Stimulated activated CD8-positive, alpha-beta memory T cell treated with anti-CD3 and anti-CD28 coated beads, Interleukin-12 subunit alpha, Interleukin-12 subunit beta, amount 100 ng/mL, for 24 hours (primary cell): ENCODE data around the gene C2orf72.
"Not testable (repeated sequence)": the region's sequence is repeated elsewhere in the genome, so short reads cannot be mapped to it uniquely, and the experiment has no call there.

Source experiments
- DNase-seq: peaks from one replicate; pipeline ENCODE4 v3.0.0-alpha.2; 2020; ENCODE audit errors: extremely low read depth

The C2orf72 gene

GRCh38 chr2:231037202-231037730 lies at the start of gene C2orf72:
Gene C2orf72 (plus strand): TSS chr2:231037523. CDS start chr2:231037566, 43 bp downstream.
- DNase-seq = no peak

DNA sequence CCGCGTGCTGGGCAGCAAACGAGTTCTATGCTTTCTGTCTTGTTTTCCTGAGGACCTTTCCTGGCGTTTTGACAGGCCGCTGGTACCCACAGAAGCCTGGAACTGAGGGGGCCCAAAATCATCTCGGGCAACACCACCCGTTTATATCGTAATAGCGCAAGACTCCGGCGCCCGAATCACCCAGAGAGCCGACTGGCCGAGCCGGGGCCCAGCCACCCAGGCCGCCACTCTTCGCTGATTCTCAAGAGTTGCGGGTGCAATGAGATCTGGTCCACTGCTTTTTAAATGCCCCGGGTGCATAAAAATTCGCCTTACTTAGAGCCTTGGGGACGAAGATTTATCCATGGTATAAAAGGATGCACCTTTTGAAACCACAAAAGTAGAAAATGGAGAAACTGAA lies 47.6 kb upstream of the C2orf72 start:
- DNase-seq = no peak

DNA sequence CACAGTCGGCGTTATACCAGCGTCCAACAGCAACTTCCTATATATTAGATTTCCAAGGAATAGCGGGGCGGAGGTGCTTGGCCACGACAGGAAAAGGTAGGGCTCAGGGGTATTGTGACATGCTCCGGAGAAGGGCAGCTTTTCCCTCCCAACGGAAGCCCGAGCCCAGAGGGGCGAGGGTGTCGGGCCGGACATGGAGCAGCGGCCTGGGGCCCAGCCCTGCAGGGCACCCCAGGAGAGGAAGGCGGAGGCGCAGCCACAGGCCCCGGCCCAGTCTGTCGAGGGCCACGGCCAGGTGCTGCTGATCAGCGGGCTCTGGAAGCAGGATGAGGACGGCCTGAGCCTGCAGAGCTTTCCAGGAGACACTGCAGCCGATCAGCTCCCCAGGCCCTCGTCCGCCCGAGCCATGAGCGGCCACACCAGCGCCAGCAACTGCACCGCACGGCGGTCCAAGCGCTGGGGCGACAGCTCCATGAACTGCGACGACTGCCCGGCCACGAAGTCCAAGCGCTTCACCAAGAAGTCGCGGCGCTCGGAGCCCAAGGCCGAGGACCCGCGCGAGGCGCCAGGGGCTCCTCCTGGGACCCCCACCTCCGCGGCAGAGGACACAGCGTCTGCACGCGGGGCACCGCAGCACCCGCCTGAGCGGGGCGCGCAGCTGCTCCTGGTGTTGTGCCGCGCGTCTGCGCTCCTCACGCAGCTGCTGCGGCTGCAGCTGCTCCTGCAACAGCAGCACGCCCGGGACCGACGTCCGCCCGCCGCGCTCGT lies 47.0 kb upstream of the C2orf72 start:
- DNase-seq = no peak

- DNase-seq = no peak
Measured at GRCh38 chr2:230990899-230991150, 46.5 kb upstream of the C2orf72 start.

- DNase-seq = no peak
Measured at GRCh38 chr2:230991598-230991997, 45.7 kb upstream of the C2orf72 start.

GRCh38 chr2:230995821-230996220 lies 41.5 kb upstream of the C2orf72 start, which contains the start of gene SPATA3:
Gene SPATA3 (plus strand): TSS chr2:230996121. CDS start chr2:230996234, 113 bp downstream.
- no peak for DNase-seq

DNA sequence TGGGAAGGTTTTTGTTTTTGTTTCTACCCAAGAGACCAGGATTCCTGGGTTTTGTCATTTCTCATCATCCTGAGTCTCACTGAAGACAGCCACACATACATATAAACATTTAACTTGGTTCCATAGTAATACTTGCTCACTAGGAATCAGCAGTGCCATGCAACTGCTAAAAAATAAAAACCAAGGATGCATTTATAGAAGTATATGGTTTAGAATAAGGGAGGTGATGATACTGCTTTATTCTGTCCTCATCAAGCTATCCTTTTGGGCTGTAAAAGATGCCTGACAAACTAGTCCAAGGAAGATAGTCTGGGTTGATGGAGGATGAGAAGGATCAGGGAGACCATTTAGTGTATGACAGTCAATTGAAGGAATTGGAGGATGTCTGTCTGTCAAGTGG lies 40.7 kb upstream of the C2orf72 start:
- no peak for DNase-seq

DNA sequence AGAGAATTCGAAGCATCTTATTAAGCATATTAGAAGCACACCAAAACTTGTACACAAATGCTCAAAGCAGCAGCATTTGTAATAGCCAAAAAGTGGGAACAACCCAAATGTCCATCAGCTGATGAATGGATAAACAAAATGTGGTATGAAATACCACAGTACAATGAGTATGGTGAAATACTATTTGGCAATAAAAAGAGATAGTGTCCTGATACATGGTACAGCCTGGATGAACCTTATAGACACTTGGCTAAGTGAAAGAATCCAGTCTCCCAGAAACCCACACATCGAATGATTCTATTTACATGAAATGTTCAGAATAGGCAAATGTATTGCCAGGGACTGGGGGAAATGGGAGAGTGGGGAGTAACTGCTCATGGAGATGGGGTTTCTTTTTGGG lies 38.4 kb upstream of the C2orf72 start:
- DNase-seq = no peak

GRCh38 chr2:230999477-230999876 lies 37.8 kb upstream of the C2orf72 start:
- DNase-seq = no peak

- no peak for DNase-seq
Measured at GRCh38 chr2:231000211-231000904, 37.0 kb upstream of the C2orf72 start.

GRCh38 chr2:231001036-231001435 lies 36.3 kb upstream of the C2orf72 start:
- no peak for DNase-seq

DNA sequence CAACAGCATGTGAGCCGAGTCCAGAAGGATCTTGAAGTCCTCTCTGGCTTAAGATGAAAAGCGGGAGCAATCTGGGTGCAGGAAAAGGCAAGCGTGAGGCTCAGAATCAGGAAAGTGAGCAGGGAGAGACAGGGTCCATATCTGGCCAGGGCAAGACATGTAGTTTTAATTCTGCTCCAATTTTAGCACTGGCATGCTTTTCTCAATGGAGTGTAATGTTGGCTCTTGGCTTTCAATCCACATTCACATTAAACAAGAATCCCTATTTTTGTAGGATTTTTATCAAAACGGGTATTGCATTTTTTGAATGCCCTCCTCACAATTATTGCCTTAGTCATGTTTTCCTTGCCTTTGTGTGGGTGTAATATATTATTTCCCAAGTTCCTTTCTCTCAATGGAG lies 35.4 kb upstream of the C2orf72 start:
- DNase-seq = no peak

GRCh38 chr2:231002641-231003040 lies 34.7 kb upstream of the C2orf72 start:
- no peak for DNase-seq

GRCh38 chr2:231003186-231003585 lies 34.1 kb upstream of the C2orf72 start:
- DNase-seq = no peak

DNA sequence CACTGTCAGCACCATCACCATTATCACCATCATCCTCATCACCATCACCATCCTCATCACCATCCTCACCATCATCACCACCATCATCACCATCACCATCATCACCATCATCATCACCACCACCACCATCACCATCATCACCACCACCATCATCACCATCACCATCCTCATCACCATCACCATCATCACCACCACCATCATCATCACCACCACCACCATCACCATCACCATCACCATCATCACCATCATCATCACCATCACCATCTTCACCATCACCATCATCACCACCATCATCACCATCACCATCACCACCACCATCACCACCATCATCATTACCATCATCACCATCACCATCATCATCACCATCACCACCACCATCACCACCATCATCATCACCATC lies 32.4 kb upstream of the C2orf72 start:
- DNase-seq = not testable (repeated sequence)

- no peak for DNase-seq
Measured at GRCh38 chr2:231007286-231008098, 29.8 kb upstream of the C2orf72 start.

GRCh38 chr2:231008131-231008530 lies 29.2 kb upstream of the C2orf72 start:
- no peak for DNase-seq

DNA sequence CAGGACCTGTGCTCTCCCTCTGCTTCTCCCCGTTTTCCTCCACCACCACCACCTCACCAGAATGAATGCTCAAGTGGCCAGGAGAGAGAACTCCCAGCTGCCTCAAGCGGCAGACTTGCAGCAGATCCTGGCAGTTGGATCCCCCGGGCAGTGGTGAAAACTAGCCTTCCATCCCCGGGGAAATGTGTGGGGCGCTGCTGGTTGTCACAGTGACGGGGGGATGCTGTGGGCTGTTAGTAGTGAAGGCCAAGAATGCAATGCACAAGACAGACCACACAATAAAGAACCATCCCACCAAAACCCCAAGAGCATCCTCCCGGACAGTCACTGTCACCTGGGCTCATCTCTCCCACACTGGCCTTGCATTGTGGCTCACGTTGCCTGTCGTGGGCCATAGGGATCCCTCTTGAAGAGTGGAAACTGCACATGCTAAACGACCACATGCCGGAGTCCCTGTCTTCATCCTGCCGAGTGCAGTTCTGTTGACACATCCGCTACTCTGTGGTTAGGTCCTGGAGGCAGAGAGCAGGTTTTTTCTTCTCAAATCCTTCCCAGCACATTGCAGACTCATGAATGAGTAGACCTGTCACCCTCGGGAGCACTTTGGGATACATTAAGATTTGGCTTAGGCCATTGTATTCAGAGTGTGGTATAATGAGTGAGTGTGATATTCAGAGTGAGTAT lies 27.9 kb upstream of the C2orf72 start:
- DNase-seq = no peak

GRCh38 chr2:231010201-231010730 lies 27.1 kb upstream of the C2orf72 start:
- DNase-seq = no peak

GRCh38 chr2:231011526-231011925 lies 25.8 kb upstream of the C2orf72 start:
- no peak for DNase-seq

DNA sequence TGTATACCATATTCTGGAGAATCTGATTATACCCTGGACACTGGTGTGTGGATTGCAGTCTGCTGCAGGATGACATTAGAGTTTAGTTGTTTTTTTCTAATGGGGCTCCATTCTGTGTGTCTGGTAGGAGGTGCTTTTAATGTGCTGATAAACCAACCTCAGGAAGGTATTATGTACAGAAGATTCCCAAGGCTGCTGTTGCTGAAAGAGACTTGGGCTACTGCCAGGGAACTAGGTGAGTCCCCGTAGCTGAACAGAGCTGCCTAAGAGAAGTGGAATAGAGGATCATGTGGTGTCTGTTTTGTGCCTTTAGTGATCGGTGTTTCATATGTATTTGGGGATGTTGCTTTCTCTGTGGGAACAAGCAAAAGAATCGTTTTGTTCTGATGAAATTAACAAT lies 24.9 kb upstream of the C2orf72 start:
- DNase-seq = no peak

DNA sequence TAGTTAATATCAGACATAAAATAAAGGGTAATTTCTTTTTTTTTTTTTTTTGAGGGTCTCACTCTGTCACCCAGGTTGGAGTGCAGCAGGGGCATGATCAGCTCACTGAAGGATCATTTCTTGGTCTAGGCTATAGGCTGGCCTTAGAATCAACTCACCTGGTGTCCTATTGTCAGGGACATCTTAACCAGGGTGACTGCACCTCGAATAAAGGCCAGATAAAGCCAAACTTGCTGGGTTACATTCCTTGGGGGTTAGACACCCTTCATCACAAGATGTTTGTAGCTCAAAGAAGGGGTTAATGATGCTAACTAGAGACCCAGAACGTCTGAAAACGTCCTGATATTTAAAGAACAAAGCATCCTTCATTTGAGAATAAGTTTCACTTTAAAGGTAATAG lies 23.5 kb upstream of the C2orf72 start:
- DNase-seq = no peak
